Liver (tissue), 9 donors: Measurements from ENCODE around the gene PARVG. TPM values are rescaled to one million over a fixed set of nuclear protein-coding genes. Genes with fewer than 3 reads are reported as not detected.
"Not testable (repeated sequence)": the region's sequence is repeated elsewhere in the genome, so short reads cannot be mapped to it uniquely, and the experiment has no call there.

ENCODE experiments used
- DNase-seq: peaks from one replicate; pipeline ENCODE4 v3.0.0-alpha.2; 2017; ENCODE audit warnings: low spot score
- H3K27ac ChIP-seq, 2 donors: one replicate each; pipeline ENCODE4 v1.7.0; 2013; ENCODE audit warnings: inconsistent platforms in 2 of 2, low read length in 2 of 2, control low read depth in 1 of 2, low read depth in 1 of 2, mild to moderate bottlenecking in 1 of 2
- H3K27me3 ChIP-seq, 4 donors: one replicate each; pipeline versions ENCODE4 v1.6.1 to v1.7.0; 2013; ENCODE audit warnings: low read length in 3 of 4, inconsistent platforms in 1 of 4, mild to moderate bottlenecking in 1 of 4, moderate library complexity in 1 of 4; ENCODE audit not compliant: control insufficient read depth in 4 of 4, insufficient read depth in 4 of 4
- H3K36me3 ChIP-seq, 4 donors: one replicate each; pipeline versions ENCODE4 v1.6.1 to v1.7.0; 2013; ENCODE audit warnings: low read length in 3 of 4, mild to moderate bottlenecking in 3 of 4, low read depth in 1 of 4, moderate library complexity in 1 of 4; ENCODE audit not compliant: control insufficient read depth in 4 of 4, insufficient read depth in 3 of 4
- H3K4me1 ChIP-seq, 4 donors: one replicate each; pipeline versions ENCODE4 v1.6.1 to v1.7.0; 2013; ENCODE audit warnings: low read length in 3 of 4, mild to moderate bottlenecking in 3 of 4, moderate library complexity in 1 of 4; ENCODE audit not compliant: control insufficient read depth in 4 of 4, insufficient read depth in 4 of 4
- H3K4me3 ChIP-seq, 3 donors: one replicate each; pipeline versions ENCODE4 v1.6.1 to v1.7.0; 2013; ENCODE audit warnings: low read length in 3 of 3, control low read depth in 1 of 3, low read depth in 1 of 3, mild to moderate bottlenecking in 1 of 3
- H3K9ac ChIP-seq, 2 donors: one replicate each; pipeline ENCODE4 v1.7.0; 2013; ENCODE audit warnings: low read length in 2 of 2, mild to moderate bottlenecking in 2 of 2, moderate library complexity in 2 of 2, control low read depth in 1 of 2, low read depth in 1 of 2
- H3K9me3 ChIP-seq, 4 donors: one replicate each; pipeline versions ENCODE4 v1.6.1 to v1.7.0; 2013; ENCODE audit warnings: low read length in 3 of 4; ENCODE audit not compliant: control insufficient read depth in 4 of 4
- ATF3 ChIP-seq: IDR thresholded peaks from 2 replicates; pipeline ENCODE4 v1.6.1; 2016; ENCODE audit warnings: antibody characterized with exemption
- CTCF ChIP-seq: fragments of 150-350 bp; IDR thresholded peaks from 2 replicates; pipeline ENCODE4 v1.5.1; 2017; ENCODE audit warnings: improper control_type of control experiment, low read depth, low read length; ENCODE audit not compliant: missing input control
- EGR1 ChIP-seq, 2 donors: IDR thresholded peaks; 2 replicates each; pipeline ENCODE4 v1.6.1; 2016 to 2018; ENCODE audit warnings: antibody characterized with exemption in 2 of 2, low read depth in 2 of 2
- FOXA1 ChIP-seq: IDR thresholded peaks from 2 replicates; pipeline ENCODE4 v1.6.1; 2016; ENCODE audit warnings: antibody characterized with exemption
- FOXA2 ChIP-seq: IDR thresholded peaks from 2 replicates; pipeline ENCODE4 v1.6.1; 2016; ENCODE audit warnings: antibody characterized with exemption
- GABPA ChIP-seq, 2 donors: IDR thresholded peaks in 1 of 2; conservative IDR thresholded peaks in 1 of 2; 2 replicates each; pipeline ENCODE4 v1.6.1; 2016; ENCODE audit warnings: antibody characterized with exemption in 2 of 2, mild to moderate bottlenecking in 1 of 2, moderate library complexity in 1 of 2
- HNF4A ChIP-seq, 2 donors: conservative IDR thresholded peaks; 2 replicates each; pipeline ENCODE4 v1.6.1; 2016; ENCODE audit warnings: antibody characterized with exemption in 2 of 2, mild to moderate bottlenecking in 2 of 2
- HNF4G ChIP-seq: IDR thresholded peaks from 2 replicates; pipeline ENCODE4 v1.6.1; 2016; ENCODE audit warnings: antibody characterized with exemption
- JUND ChIP-seq, 2 donors: IDR thresholded peaks; 2 replicates each; pipeline ENCODE4 v1.6.1; 2016; ENCODE audit warnings: antibody characterized with exemption in 2 of 2
- MAX ChIP-seq: IDR thresholded peaks from 2 replicates; pipeline ENCODE4 v1.6.1; 2016; ENCODE audit warnings: antibody characterized with exemption
- NR2F2 ChIP-seq: IDR thresholded peaks from 2 replicates; pipeline ENCODE4 v1.6.1; 2016; ENCODE audit warnings: antibody characterized with exemption
- RAD21 ChIP-seq, 2 donors: IDR thresholded peaks; 2 replicates each; pipeline ENCODE4 v1.6.1; 2016; ENCODE audit warnings: antibody characterized with exemption in 2 of 2, mild to moderate bottlenecking in 2 of 2
- REST ChIP-seq: IDR thresholded peaks from 2 replicates; pipeline ENCODE4 v1.6.1; 2016; ENCODE audit warnings: antibody characterized with exemption, mild to moderate bottlenecking
- SP1 ChIP-seq: IDR thresholded peaks from 2 replicates; pipeline ENCODE4 v1.6.1; 2018; ENCODE audit warnings: antibody characterized with exemption, mild to moderate bottlenecking
- TAF1 ChIP-seq: conservative IDR thresholded peaks from 2 replicates; pipeline ENCODE4 v1.6.1; 2016; ENCODE audit warnings: antibody characterized with exemption, mild to moderate bottlenecking
- YY1 ChIP-seq: IDR thresholded peaks from 2 replicates; pipeline ENCODE4 v1.6.1; 2016; ENCODE audit warnings: antibody characterized with exemption, mild to moderate bottlenecking
- ZBTB33 ChIP-seq: IDR thresholded peaks from 2 replicates; pipeline ENCODE4 v1.6.1; 2016; ENCODE audit warnings: antibody characterized with exemption
- WGBS: extraction: QIAGEN DNeasy Blood & Tissue Kit; methylation state at CpG from one replicate; pipeline ENCODE4 v1.1.7; 2013; 5-methylcytosine and 5-hydroxymethylcytosine counted together
- polyA plus RNA-seq, 2 donors: library from polyadenylated mRNA; stranded (reverse) in 1 of 2; unstranded in 1 of 2; fragments of 200-250 nt in 1 of 2; fragments of >200 nt in 1 of 2; fragmentation: Nextera tagmentation in 1 of 2; extraction: Ambion mirVana in 1 of 2; gene quantifications; one replicate each; pipeline versions ENCODE4 v1.2.1 to v1.2.3, GENCODE V29; 2013 to 2015
- total RNA-seq, 2 donors: library from RNA; depleted of rRNA; stranded (reverse); fragments of >200 nt; gene quantifications; one replicate each; pipeline ENCODE4 v1.2.3, GENCODE V29; 2014
- donor health status: healthy.
- donor health status: healthy.
- donor health status: healthy.
- donor health status: healthy.
- donor health status: healthy.

PARVG gene
- total and polyA plus RNA-seq, 4 donors, result 4.0 to 12.1 (median 6.6) TPM

- Histone ChIP-seq H3K36me3 (no peaks in the 10 kb centered on the region), H3K27me3 (no peaks in the 10 kb centered on the region), H3K9me3 (peaks cover 0 to 4% (median 0%) of the 10 kb centered on the region in 4 donors), H3K27ac (no peak overlapping the region), H3K4me1 (no peaks in the 10 kb centered on the region), H3K4me3 (no peak overlapping the region), H3K9ac (no peak overlapping the region)
- no peak for DNase-seq
- TF ChIP-seq EGR1 (IDR thresholded peaks at IDR 0.05; ENCODE audit: low read depth in 2 of 2), result no peak
- TF ChIP-seq MAX, result no peak
- TF ChIP-seq HNF4A (conservative IDR thresholded peaks at IDR 0.05), result no peak
- no peak for TF ChIP-seq FOXA1
- no peak for TF ChIP-seq ZBTB33
- no peak for TF ChIP-seq HNF4G
- no peak for TF ChIP-seq GABPA (IDR thresholded peaks at IDR 0.05 in 1 of 2, conservative IDR thresholded peaks at IDR 0.05 in 1 of 2)
- TF ChIP-seq NR2F2, result no peak
These were observed 56.6 kb downstream of the PARVG start for GRCh38 chr22:44237290-44237689.

- not testable (repeated sequence) for H3K9me3 ChIP-seq, DNase-seq, H3K27ac ChIP-seq, H3K36me3 ChIP-seq, H3K9ac ChIP-seq, H3K4me3 ChIP-seq, H3K4me1 ChIP-seq, H3K27me3 ChIP-seq
- 79% methylated on average over 3 of the region's 3 CpGs for WGBS
These were observed 60.4 kb downstream of the PARVG start for GRCh38 chr22:44241121-44241520.

- no peak overlapping the region for H3K9ac ChIP-seq
- H3K27me3 ChIP-seq, result peaks cover 0 to 4% (median 0%) of the 10 kb centered on the region in 4 donors
- H3K4me3 ChIP-seq, result no peak overlapping the region
- TF ChIP-seq SP1 (no peak), NR2F2 (no peak), HNF4A (conservative IDR thresholded peaks at IDR 0.05) (no peak), MAX (no peak), JUND (IDR thresholded peaks at IDR 0.05) (no peak), RAD21 (IDR thresholded peaks at IDR 0.05) (no peak), YY1 (no peak), ATF3 (no peak), GABPA (IDR thresholded peaks at IDR 0.05 in 1 of 2, conservative IDR thresholded peaks at IDR 0.05 in 1 of 2) (no peak), ZBTB33 (no peak), FOXA1 (no peak), TAF1 (no peak), CTCF (no peak), HNF4G (no peak), FOXA2 (no peak), REST (no peak)
These were observed 62.4 kb downstream of the PARVG start for GRCh38 chr22:44242946-44243724.

More at GRCh38 chr22:44242946-44243724, 62.4 kb downstream of the PARVG start:
- Histone ChIP-seq H3K27ac (no peak overlapping the region), H3K4me1 (no peaks in the 10 kb centered on the region), H3K9me3 (no peaks in the 10 kb centered on the region), H3K36me3 (no peaks in the 10 kb centered on the region)
- WGBS, result 74% methylated on average over 17 of the region's 17 CpGs
- DNase-seq, result no peak
